ENCODE measurements around the gene NKG7.
"Not testable (repeated sequence)": the region's sequence is repeated elsewhere in the genome, so short reads cannot be mapped to it uniquely, and the experiment has no call there.

The NKG7 gene

DNA sequence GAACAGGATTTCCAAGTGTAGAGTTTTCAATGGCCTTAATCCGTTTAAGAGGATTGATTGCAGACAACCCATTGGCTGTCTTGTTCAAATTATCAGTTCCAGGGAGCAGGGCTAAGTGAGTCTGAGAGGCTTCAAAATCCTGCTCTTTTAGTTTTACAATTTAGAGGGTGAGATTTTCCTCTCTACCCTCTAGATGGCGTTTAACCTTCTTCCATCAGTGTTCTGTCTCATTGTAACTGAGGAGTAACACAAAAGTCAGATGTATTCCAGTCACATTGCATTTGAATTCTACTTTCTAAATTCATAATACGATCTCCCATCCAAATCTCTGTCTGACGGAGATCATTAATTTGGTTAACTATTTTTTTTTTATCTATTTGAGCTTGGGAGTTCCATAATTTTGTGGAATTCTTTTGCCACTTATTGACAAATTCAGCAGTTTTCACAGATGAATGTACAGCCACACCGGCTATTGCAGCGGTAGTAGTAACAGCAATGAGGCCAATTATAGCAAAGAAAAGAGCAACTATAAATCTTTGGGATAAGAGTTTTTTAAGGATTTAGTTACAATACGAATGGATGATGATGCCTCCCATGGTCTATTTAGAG lies 25.7 kb upstream of the NKG7 start:
- H3K9me3 Mint-ChIP-seq, result peaks cover 13% of the 10 kb centered on the region
- H3K36me3 Mint-ChIP-seq, result peaks cover 10% of the 10 kb centered on the region
- peaks cover 17% of the 10 kb centered on the region for H3K4me1 Mint-ChIP-seq
- no peak overlapping the region for H3K27ac Mint-ChIP-seq
- H3K27me3 Mint-ChIP-seq, result no peaks in the 10 kb centered on the region
- H3K4me3 Mint-ChIP-seq, result no peak overlapping the region

DNA sequence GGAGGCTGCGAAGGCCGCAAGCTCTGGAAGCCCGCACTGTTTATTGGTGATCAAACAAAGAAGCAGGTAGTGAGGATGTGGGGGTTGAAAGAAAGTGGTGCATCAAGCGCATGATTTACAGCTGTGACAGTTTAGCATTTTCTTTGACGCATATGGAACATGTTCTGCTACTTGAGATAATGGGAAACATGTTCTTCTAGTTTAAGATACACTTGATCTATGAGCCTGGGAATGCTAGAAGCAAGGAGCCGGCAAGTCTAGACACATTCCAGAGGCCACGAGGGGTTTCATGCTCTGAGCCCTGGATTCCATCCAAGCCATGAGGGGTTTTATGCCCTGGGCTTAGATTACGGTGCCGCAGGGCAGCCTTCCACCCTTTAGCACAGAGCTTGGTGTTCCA lies 25.0 kb upstream of the NKG7 start:
- H3K27me3 Mint-ChIP-seq, H3K36me3 Mint-ChIP-seq, H3K9me3 Mint-ChIP-seq, H3K4me3 Mint-ChIP-seq, H3K27ac Mint-ChIP-seq: not testable (repeated sequence)
- H3K4me1 Mint-ChIP-seq, result peaks cover 21% of the 10 kb centered on the region

DNA sequence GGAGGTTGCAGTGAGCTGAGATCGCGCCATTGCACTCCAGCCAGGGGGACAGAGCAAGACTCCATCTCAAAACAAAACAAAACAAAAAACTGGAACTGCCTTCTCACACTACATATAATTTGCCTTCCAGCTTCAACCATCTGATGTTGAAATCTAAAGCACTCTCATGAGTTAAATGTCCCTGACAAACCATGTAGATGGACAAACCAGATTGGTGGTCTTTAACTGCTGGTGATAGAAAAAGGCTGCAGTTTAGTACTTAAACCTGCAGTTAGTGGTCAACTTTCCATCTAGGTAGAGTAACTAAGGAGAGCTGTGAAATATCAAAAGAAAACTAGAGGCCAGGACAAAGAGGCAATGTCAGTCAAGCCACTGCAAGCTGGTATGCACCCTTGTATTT lies 23.7 kb upstream of the NKG7 start:
- H3K27ac Mint-ChIP-seq, result no peak overlapping the region
- H3K36me3 Mint-ChIP-seq, result peaks cover 1% of the 10 kb centered on the region
- no peaks in the 10 kb centered on the region for H3K9me3 Mint-ChIP-seq
- H3K4me3 Mint-ChIP-seq, result no peak overlapping the region
- no peaks in the 10 kb centered on the region for H3K27me3 Mint-ChIP-seq
- H3K4me1 Mint-ChIP-seq, result peaks cover 25% of the 10 kb centered on the region

DNA sequence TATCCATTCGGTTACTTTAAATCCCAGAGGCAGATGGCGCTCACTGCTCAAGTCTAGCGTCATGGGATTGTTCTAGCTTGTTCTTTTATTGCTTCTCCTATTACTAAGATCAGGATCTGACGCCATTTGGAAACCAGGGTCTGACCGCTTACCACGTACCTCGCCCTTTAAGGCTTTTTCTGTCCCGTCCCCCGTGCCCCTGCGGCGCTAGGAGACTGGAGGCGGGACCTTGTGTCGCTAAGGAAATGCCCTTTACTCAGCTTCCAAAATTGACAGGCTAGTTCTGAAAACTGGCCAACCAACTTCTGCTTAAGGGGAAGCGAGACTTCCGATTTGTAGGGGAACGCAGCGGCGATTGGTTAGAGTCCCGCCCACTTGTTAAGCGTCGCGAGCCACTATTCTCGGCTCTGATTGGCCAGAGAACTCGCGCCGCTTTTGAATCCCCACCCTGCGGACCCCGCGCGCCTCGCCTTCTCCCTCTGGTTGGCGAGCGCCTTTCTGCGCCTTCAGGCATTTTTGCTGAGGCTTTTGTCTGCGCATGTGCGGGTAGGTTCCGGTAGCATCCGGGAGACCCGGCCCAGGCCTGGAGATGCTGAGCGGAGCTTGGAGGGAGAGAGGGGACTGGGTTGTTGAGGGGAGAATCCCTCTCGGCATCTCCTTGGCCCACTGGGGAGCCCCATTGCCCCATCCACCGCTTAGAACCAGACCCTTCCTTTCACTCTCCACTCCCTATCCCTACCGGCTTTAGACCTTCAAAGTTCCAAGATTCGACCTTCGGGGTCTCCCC lies 21.8 kb upstream of the NKG7 start:
- Mint-ChIP-seq H3K4me3 (peak overlapping the region; percentile 88), H3K27ac (peak overlapping the region; percentile 85), H3K4me1 (peaks cover 27% of the 10 kb centered on the region), H3K27me3 (no peaks in the 10 kb centered on the region), H3K36me3 (no peaks in the 10 kb centered on the region), H3K9me3 (no peaks in the 10 kb centered on the region)

DNA sequence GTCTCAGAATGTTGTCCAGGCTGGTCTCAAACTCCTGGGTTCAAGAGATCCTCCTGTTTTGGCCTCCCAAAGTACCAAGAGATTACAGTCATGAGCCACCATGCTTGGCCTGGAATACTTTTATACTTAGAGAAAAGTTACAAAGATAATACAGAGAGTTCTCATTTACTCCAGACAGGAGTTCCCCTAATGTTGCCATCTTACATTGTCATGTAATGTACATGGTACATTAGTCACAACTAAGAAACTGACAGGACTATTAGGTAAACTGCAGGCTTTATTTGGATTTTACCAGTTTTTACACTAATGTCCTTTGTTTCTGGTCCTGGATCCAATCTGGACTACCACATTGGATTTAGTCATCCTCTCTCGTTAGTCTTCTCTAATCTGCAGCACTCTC lies 20.2 kb upstream of the NKG7 start:
- Mint-ChIP-seq H3K4me3 (peak overlapping the region; percentile 73), H3K27me3 (no peaks in the 10 kb centered on the region), H3K9me3 (no peaks in the 10 kb centered on the region), H3K4me1 (peaks cover 24% of the 10 kb centered on the region), H3K36me3 (no peaks in the 10 kb centered on the region), H3K27ac (peak overlapping the region; percentile 23)

DNA sequence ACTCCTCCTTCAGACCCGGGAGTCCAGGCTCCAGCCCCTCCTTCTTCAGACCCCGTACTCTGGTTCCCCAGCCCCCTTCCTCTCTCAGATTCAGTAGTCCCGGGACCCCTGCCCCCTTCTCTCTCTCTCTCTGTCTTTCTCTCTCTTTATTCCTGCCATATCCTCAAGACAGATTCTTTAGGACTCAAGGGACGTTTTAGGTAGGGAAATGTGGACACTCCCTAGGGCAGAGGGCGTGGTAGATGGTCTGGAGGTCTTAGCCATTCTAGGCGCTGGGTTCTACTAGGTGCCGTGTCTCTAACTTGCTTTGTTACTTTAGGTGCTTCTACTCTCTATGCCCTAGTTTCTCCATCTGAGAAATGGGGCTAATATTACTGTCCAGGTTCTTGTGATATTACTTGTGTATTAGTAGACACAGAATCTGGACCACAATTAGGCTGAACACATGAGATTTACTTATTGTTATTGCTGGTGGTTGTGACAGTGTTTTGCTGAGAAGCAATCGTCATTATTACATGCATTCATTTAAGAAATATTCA lies 18.7 kb upstream of the NKG7 start:
- H3K9me3 Mint-ChIP-seq, result no peaks in the 10 kb centered on the region
- peak overlapping the region; percentile 44 for H3K4me3 Mint-ChIP-seq
- no peaks in the 10 kb centered on the region for H3K27me3 Mint-ChIP-seq
- no peak overlapping the region for H3K27ac Mint-ChIP-seq
- H3K4me1 Mint-ChIP-seq, result peaks cover 24% of the 10 kb centered on the region
- no peaks in the 10 kb centered on the region for H3K36me3 Mint-ChIP-seq

DNA sequence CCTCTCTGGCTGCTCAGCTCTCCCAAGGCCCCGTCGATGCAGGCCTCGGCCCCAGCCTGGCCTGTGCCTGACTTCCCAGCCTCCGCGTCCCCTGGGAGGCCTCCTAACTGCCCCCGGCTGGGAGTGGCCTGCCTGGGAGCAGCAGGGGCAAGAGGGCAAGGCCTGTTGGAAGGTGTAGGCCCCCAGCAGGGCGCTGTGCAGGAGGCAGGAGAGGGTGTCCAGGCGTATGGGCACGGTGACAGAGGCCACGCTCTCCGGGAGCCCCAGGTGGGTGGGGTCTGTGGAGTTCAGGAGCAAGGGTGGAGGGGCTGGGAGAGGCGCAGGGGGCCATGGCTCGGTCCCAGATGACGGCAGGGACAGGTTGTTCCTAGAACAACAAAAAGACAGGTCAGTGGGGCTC lies 16.7 kb upstream of the NKG7 start:
- Mint-ChIP-seq H3K4me3 (no peak overlapping the region), H3K27ac (no peak overlapping the region), H3K36me3 (no peaks in the 10 kb centered on the region), H3K9me3 (no peaks in the 10 kb centered on the region), H3K27me3 (no peaks in the 10 kb centered on the region), H3K4me1 (peaks cover 15% of the 10 kb centered on the region)

DNA sequence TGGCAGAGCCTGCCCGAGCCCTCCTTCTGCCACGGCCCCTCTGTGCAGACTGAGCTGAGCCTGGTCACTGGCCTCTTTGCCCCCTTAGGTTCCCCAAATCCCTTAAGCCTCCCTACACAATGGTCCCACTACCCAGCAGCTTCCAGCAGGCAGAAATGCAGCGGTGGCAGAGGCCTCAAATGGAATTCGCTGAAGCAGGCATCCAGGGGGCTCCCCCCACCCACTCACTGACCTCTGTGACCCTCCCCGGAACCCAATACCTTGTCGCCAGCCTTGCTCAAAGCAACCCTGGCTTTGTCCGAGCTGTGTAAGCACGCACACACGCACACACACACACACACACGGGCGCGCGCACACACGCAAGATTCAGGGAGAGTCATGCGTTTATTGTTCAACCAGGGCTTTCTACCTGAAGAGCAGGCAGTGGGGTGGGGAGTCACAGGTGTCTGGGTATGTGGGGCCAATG lies 15.5 kb upstream of the NKG7 start, which contains the start of gene LIM2:
LIM2 (minus strand) TSS at position 51 of the 466 bp plus-strand sequence. CDS start 531 bp downstream, outside the sequence.
- Mint-ChIP-seq H3K4me3 (peak within 1 kb of the TSS; percentile 61), H3K9me3 (no peaks in the 10 kb centered on the region), H3K27me3 (no peaks in the 10 kb centered on the region), H3K27ac (no peak within 1 kb of the TSS), H3K36me3 (no peaks in the 10 kb centered on the region), H3K4me1 (peaks cover 10% of the 10 kb centered on the region)

DNA sequence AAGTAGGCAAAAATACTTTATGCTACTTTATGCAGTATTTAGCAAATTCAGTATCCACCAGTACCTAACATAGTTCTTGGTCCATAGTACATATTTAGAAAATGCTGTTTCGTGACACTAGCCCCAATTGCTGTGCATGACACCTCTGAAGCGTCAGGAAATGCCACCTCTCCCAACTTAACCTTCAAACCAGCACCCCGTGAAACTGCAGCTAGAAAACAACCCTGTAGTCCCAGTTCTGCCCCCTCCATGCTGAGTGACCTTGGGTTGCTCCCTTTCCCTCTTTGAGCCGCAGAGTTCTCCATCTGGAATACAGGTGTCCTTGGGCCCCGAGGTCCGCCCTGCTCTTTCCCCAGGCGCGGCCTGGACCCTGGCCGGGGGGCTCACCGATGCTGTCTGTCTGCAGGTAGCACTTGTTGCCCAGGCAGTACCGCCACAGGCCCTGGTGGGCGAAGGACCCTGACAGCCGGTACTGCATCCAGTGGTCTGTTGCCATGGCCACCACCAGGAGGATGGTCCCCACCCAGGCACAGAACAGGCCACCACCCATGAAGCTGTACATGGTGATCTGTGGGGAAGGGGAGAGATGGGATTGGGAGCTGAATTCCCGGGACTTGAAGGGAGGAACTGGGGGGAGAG lies 14.5 kb upstream of the NKG7 start:
- Mint-ChIP-seq H3K27ac (no peak overlapping the region), H3K4me1 (peaks cover 7% of the 10 kb centered on the region), H3K36me3 (no peaks in the 10 kb centered on the region), H3K4me3 (peak overlapping the region; percentile 49), H3K27me3 (no peaks in the 10 kb centered on the region), H3K9me3 (no peaks in the 10 kb centered on the region)

DNA sequence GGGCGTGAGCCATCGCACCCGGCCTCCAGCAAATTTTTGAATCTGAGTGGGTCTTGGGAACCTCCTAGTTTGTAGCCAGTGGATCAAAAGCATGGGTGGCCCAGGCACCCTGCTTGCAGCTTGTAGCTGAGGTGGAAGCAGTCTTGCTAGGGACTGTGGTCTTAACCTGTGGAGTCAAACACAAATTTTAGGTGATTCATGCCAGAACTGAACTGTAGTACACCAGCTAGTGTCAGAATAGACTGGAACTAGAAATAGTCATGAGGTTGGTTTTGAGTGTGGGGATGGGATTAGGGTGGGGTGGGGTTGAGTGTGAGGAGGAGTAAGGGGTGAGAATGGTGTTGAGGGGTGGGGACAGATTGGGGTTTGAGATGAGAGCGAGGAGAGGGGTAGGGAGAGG lies 9.6 kb upstream of the NKG7 start:
- H3K27me3 Mint-ChIP-seq, result no peaks in the 10 kb centered on the region
- H3K4me1 Mint-ChIP-seq, result peaks cover 12% of the 10 kb centered on the region
- H3K27ac Mint-ChIP-seq, result no peak overlapping the region
- H3K9me3 Mint-ChIP-seq, result no peaks in the 10 kb centered on the region
- H3K4me3 Mint-ChIP-seq, result no peak overlapping the region
- H3K36me3 Mint-ChIP-seq, result peaks cover 2% of the 10 kb centered on the region

DNA sequence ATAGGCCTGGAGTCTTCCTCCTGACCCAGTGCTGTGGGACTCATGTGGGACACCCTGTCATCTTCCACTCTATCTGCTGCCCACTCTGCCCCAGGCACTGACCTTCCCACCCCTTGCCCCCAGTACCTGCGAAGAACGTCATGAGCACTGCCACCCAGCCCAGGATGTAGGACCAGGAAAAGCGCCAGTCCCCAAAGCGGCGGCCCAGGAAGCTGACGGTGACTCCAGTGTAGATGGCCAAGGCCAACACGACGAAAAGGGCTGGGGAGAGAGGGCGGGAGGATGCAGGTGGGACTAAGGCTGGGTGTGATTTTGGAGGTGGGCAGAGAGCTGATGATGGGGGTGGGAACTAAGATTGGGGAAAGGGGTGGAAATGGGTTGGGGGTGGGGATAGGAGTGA lies 7.9 kb upstream of the NKG7 start:
- H3K27me3 Mint-ChIP-seq, result no peaks in the 10 kb centered on the region
- no peak overlapping the region for H3K27ac Mint-ChIP-seq
- H3K9me3 Mint-ChIP-seq, result no peaks in the 10 kb centered on the region
- H3K36me3 Mint-ChIP-seq, result peaks cover 2% of the 10 kb centered on the region
- H3K4me1 Mint-ChIP-seq, result peaks cover 26% of the 10 kb centered on the region
- no peak overlapping the region for H3K4me3 Mint-ChIP-seq

DNA sequence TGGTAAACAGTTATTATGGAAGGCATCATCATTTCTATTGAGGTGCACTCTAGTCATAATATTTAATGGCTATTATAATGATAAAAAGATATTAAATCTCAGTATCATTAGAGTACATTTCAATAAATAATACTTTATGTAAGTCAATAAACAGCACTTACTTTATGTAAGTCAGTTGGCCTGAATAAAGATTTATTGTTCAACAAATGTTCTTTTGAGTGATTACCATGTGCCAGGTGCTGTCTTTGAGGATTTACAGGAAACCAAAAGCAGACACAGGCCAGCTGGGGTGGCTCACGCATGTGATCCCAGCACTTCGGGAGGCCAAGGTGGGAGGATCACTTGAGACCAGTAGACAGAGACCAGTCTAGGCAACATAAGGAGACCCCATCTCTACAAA lies 5.0 kb upstream of the NKG7 start:
- H3K9me3 Mint-ChIP-seq, result no peaks in the 10 kb centered on the region
- H3K27ac Mint-ChIP-seq, result no peak overlapping the region
- no peaks in the 10 kb centered on the region for H3K27me3 Mint-ChIP-seq
- no peak overlapping the region for H3K4me3 Mint-ChIP-seq
- H3K4me1 Mint-ChIP-seq, result peaks cover 53% of the 10 kb centered on the region
- peaks cover 2% of the 10 kb centered on the region for H3K36me3 Mint-ChIP-seq

DNA sequence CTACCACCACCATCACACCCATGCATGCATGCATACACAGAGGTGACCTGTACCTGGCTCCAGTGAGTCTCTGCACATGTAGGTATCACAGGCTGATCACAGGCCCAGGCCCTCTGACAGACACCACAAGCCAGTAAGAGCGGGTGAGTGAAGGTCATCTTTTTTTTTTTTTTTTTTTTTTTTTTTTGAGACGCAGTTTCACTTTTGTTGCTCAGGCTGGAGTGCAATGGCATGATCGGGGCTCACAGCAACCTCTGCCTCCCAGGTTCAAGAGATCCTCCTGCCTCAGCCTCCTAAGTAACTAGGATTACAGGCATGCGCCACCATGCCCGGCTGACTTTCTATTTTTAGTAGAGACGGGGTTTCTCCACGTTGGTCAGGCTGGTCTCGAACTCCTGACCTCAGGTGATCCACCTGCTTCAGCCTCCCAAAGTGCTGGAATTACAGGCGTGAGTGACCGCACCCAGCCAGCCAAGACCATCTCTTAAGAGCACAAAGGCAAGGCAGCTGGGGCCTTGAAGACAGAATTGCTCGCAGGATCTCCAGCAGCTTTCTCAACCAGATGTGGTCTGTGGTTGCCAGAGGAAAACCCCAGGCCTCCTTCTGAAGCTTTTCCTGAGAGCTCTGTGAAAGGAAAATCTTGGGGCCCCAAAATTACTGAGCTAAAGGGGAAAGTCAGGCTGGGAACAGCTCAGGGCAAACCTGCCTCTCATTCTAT lies 3.2 kb upstream of the NKG7 start:
- Mint-ChIP-seq H3K27me3 (no peaks in the 10 kb centered on the region), H3K9me3 (no peaks in the 10 kb centered on the region), H3K4me1 (peaks cover 69% of the 10 kb centered on the region), H3K36me3 (peaks cover 2% of the 10 kb centered on the region), H3K4me3 (peak overlapping the region; percentile 43), H3K27ac (no peak overlapping the region)

DNA sequence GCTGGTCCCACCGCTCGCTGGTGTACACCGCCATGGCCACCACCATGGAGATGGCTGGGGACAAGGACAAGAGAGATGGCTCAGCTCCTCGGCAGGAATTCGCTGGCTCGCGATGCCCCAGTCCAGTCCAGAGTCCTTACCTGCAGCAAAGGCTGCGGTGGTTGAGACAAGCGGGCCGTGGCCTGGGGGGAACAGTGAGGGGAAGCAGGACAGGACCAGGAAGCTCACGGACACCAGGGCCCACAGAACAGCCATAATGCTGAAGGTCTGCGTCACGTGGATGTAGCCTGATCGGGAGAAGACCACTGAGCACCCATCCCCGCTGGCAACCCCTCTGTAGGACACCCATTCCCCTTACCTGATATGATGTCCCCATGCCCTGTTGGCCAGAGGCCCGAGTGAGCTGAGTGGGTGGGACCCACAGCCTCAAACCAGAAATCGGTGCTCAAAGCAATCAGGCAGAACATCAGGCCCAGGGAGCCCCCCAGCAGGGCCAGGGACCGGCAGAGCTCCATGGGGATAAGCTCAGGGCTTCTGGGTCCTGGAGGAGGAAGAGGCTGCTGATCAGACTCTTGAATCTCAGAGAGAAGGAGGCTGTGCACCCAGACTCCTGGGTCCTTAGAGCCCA lies 319 bp downstream of the NKG7 start:
- no peaks in the 10 kb centered on the region for H3K36me3 Mint-ChIP-seq
- peak overlapping the region; percentile 81 for H3K27ac Mint-ChIP-seq
- H3K4me1 Mint-ChIP-seq, result peaks cover 74% of the 10 kb centered on the region
- H3K27me3 Mint-ChIP-seq, result no peaks in the 10 kb centered on the region
- no peaks in the 10 kb centered on the region for H3K9me3 Mint-ChIP-seq
- H3K4me3 Mint-ChIP-seq, result peak overlapping the region; percentile 84

DNA sequence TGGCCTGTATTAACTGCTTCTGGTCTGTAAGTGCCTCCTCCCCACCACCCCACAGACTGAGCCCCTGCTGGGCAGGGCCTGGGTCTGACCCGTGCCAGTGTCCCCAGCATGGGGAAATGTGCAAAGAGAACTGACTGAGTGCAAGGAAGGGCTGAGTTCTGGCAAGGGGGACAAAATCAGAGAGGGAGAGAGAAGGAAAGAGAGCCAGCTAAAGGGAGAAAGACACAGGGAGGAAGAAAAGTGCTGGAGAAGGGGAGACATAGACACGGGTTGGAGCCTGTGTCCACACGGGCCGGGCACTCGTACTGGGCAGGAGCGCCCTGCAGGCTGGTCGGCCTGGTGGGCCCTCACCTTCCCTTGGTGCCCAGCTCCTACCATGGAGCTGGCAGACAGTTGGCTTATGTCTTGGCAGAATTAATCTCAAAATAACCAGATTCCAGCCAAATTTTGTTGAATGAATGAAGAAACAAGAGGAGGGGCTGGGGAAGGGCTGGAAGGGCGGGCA lies 1.2 kb downstream of the NKG7 start:
- Mint-ChIP-seq H3K27ac (peak overlapping the region; percentile 43), H3K4me3 (peak overlapping the region; percentile 84), H3K36me3 (no peaks in the 10 kb centered on the region), H3K9me3 (no peaks in the 10 kb centered on the region), H3K27me3 (no peaks in the 10 kb centered on the region), H3K4me1 (peaks cover 77% of the 10 kb centered on the region)
